MCF 10A (cell line): Measurements from ENCODE around the gene PTTG1IP. TPM values are rescaled to one million over a fixed set of nuclear protein-coding genes. Genes with fewer than 3 reads are reported as not detected.

Experiments used
- BruUV-seq: library from RNA; stranded (reverse); fragments of 400-500 nt; replicated peaks from 2 replicates; lab custom pipeline; 2021; lab: Mats Ljungman, UMichigan
- CTCF ChIA-PET: fragments of 300-600 bp; sonication (Branson Sonifier 250); formaldehyde crosslinking; extraction: SDS; loops from one replicate; lab custom pipeline; 2021; ENCODE audit warnings: antibody characterized with exemption, inconsistent platforms; lab: Yijun Ruan, JAX
- POLR2A ChIA-PET: fragments of 300-600, 350-650 bp; sonication (Branson Sonifier 250); formaldehyde crosslinking; extraction: SDS; loops from one replicate; lab custom pipeline; 2020; ENCODE audit warnings: antibody characterized with exemption, inconsistent platforms; lab: Yijun Ruan, JAX
- DNase-seq: peaks from one replicate; pipeline ENCODE4 v3.0.0-alpha.2; 2018; ENCODE audit not compliant: unreplicated experiment
- H3K27ac Mint-ChIP-seq: one replicate; pipeline ENCODE4 v1.8.0; 2022; ENCODE audit warnings: mild to moderate bottlenecking, low read depth, mixed read lengths; ENCODE audit not compliant: unreplicated experiment
- H3K27me3 Mint-ChIP-seq: one replicate; pipeline ENCODE4 v1.8.0; 2022; ENCODE audit warnings: mixed read lengths; ENCODE audit not compliant: insufficient read depth, unreplicated experiment
- H3K36me3 Mint-ChIP-seq: one replicate; pipeline ENCODE4 v1.8.0; 2022; ENCODE audit warnings: mild to moderate bottlenecking, moderate library complexity, mixed read lengths; ENCODE audit not compliant: insufficient read depth, unreplicated experiment
- H3K4me1 Mint-ChIP-seq: one replicate; pipeline ENCODE4 v1.8.0; 2022; ENCODE audit warnings: mixed read lengths; ENCODE audit not compliant: insufficient read depth, unreplicated experiment
- H3K4me3 Mint-ChIP-seq: one replicate; pipeline ENCODE4 v1.8.0; 2022; ENCODE audit warnings: mild to moderate bottlenecking, moderate library complexity, mixed read lengths; ENCODE audit not compliant: unreplicated experiment
- H3K9me3 Mint-ChIP-seq: one replicate; pipeline ENCODE4 v1.8.0; 2022; ENCODE audit warnings: mixed read lengths; ENCODE audit not compliant: unreplicated experiment
- intact Hi-C: fragments of 100-400 bp; cut with micrococcal nuclease; formaldehyde crosslinking; loops from 2 replicates; pipeline ENCODE4 v1.14.1; 2022
- total RNA-seq: library from RNA; stranded (reverse); gene quantifications from 2 replicates; pipeline ENCODE4 v1.2.3, GENCODE V29; 2022
- TF ChIP-seq, protein P1 (sequence below): fragments of 200-600 bp; IDR thresholded peaks from one replicate; pipeline ENCODE4 v1.8.0; 2022; ENCODE audit warnings: antibody characterized with exemption, mild to moderate bottlenecking; ENCODE audit not compliant: unreplicated experiment

PTTG1IP gene
- total RNA-seq, 1 experiment from 2014 or later: 338 TPM

DNA sequence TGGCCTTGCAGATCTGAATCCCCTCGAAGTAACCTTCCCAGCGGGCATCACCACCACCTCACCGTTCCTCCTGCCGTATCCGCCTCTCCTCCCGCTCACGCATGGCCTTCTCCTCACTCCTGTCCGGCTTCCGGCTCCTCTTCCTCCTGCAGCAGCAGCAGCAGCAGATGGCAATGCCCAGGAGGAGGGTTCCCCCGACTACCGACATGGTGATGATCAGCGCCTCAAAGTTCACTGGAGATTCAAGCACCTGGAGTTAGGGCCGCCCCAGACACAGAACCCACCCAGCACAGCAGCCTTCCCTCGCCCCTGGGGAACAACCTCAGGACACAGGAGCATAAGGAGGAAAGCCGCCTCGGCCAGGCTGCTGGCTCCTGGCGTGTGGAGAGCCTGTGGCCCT, 17.4 kb downstream of the PTTG1IP start:
- no peak for DNase-seq
- no TSS peak for BruUV-seq
- H3K36me3 Mint-ChIP-seq: peaks cover 98% of the 10 kb centered on the region
- ChIA-PET POLR2A (interaction anchor here (1.9 kb wide), 1 partner anchor 61 kb away, joined by 6 read pairs; no protein-coding TSS in a partner anchor), CTCF (no interaction called here)
- H3K4me3 Mint-ChIP-seq: no peak overlapping the region
- no peak overlapping the region for H3K27ac Mint-ChIP-seq
- intact Hi-C loops: no loop called here
- H3K9me3 Mint-ChIP-seq: no peaks in the 10 kb centered on the region
- H3K27me3 Mint-ChIP-seq: no peaks in the 10 kb centered on the region
- peaks cover 17% of the 10 kb centered on the region for H3K4me1 Mint-ChIP-seq
- TF ChIP-seq, protein P1, sequence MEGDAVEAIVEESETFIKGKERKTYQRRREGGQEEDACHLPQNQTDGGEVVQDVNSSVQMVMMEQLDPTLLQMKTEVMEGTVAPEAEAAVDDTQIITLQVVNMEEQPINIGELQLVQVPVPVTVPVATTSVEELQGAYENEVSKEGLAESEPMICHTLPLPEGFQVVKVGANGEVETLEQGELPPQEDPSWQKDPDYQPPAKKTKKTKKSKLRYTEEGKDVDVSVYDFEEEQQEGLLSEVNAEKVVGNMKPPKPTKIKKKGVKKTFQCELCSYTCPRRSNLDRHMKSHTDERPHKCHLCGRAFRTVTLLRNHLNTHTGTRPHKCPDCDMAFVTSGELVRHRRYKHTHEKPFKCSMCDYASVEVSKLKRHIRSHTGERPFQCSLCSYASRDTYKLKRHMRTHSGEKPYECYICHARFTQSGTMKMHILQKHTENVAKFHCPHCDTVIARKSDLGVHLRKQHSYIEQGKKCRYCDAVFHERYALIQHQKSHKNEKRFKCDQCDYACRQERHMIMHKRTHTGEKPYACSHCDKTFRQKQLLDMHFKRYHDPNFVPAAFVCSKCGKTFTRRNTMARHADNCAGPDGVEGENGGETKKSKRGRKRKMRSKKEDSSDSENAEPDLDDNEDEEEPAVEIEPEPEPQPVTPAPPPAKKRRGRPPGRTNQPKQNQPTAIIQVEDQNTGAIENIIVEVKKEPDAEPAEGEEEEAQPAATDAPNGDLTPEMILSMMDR: no peak

DNA sequence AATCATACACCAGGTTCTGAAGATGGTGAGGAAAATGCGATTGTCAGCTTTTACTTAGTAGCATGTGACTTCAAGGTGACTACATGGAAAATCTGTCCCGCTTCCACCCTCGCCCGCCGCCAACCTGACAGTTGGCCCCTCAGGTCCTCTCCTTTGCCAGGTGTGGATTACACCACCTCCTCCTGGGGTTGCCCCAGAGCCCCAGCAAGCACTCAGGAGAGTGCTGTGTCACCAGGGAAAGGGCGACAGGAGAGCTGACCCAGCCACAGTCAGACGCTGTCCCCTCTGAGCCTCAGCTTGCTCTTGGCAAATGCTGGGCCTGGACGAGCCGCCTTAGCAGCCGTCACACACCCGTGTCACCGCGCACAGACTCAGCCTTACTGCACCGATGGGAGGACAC, 17.9 kb downstream of the PTTG1IP start:
- peaks cover 14% of the 10 kb centered on the region for H3K4me1 Mint-ChIP-seq
- POLR2A ChIA-PET: interaction anchor here (1.9 kb wide), 1 partner anchor 61 kb away, joined by 6 read pairs; no protein-coding TSS in a partner anchor
- CTCF ChIA-PET: no interaction called here
- no peak for DNase-seq
- no TSS peak for BruUV-seq
- no peaks in the 10 kb centered on the region for H3K9me3 Mint-ChIP-seq
- no peaks in the 10 kb centered on the region for H3K27me3 Mint-ChIP-seq
- TF ChIP-seq, protein P1: no peak
- H3K27ac Mint-ChIP-seq: no peak overlapping the region
- intact Hi-C loops: no loop called here
- H3K4me3 Mint-ChIP-seq: no peak overlapping the region
- H3K36me3 Mint-ChIP-seq: peaks cover 98% of the 10 kb centered on the region

DNA sequence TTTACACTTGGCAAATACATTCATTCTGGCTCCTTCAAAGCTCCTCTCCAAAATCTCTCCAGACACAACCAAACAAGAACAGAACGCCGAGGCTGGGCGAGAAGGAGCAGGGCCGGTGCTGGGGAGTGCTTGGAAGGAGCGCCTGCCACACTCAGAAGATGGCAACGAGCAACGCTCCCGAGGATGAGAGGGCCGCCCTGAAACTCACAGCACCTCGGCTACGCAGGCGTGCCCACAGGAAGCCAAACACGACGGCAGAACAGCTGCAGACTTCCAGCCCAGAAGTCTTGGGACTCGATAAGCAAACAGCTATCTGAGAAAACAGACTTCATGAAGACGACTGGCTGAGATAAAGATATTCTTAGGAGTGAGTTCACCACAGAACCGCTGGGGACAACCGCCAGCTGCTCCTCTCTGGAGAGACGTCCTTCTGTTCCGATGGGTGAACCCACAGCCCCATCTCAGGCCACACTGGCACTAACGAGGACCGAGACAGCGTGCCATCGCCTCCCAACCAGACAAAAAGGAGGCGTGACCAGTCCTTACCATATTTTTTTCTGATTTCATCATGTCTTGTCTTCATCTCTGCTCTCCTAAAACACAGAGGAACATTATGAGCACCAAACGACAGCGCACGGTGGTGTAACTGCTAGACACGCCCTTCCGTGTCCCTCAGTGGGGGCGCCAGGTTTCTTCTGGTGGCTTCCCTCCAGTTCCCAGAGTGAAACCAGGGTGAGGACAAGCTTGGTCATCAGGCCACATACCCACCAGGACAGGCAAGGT, 18.6 kb downstream of the PTTG1IP start:
- Mint-ChIP-seq H3K9me3 (no peaks in the 10 kb centered on the region), H3K36me3 (peaks cover 98% of the 10 kb centered on the region), H3K4me3 (no peak overlapping the region), H3K4me1 (peaks cover 14% of the 10 kb centered on the region), H3K27me3 (no peaks in the 10 kb centered on the region), H3K27ac (no peak overlapping the region)
- ChIA-PET CTCF (no interaction called here), POLR2A (interaction anchor here (1.9 kb wide), 1 partner anchor 62 kb away, joined by 6 read pairs; no protein-coding TSS in a partner anchor)
- DNase-seq: no peak
- no TSS peak for BruUV-seq
- intact Hi-C loops: no loop called here
- TF ChIP-seq, protein P1: no peak

DNA sequence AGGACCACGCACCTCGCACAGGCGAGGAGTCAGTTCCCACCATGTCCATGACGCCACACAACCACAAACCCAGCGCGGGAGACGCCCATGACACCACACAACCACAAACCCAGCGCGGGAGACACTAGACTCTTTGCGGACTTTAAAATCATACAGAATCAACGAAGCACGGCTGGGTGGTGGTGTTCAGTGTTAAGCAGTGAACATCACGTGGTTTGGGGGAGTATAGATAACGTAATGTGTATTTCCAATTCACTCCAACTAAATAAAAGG, 19.2 kb downstream of the PTTG1IP start:
- no TSS peak for BruUV-seq
- CTCF ChIA-PET: no interaction called here
- Mint-ChIP-seq H3K4me1 (peaks cover 11% of the 10 kb centered on the region), H3K27me3 (no peaks in the 10 kb centered on the region), H3K4me3 (no peak overlapping the region), H3K36me3 (peaks cover 98% of the 10 kb centered on the region), H3K27ac (no peak overlapping the region), H3K9me3 (no peaks in the 10 kb centered on the region)
- TF ChIP-seq, protein P1: no peak
- DNase-seq: no peak
- POLR2A ChIA-PET: interaction anchor here (1.9 kb wide), 1 partner anchor 62 kb away, joined by 6 read pairs; no protein-coding TSS in a partner anchor
- intact Hi-C loops: no loop called here
